Measurements from ENCODE around the gene CHCHD1. TPM values are rescaled to one million over a fixed set of nuclear protein-coding genes. Genes with fewer than 3 reads are reported as not detected.

CHCHD1 gene
- 31.7 and 34.9 TPM in 2 replicates for total RNA-seq
- 32.1 and 39.2 TPM in 2 replicates for polyA plus RNA-seq
- polyA plus RNA-seq (2011; cell fraction: cytosol; rRNA removed), result 35.4 and 39.9 TPM in 2 replicates
- 14.3 and 20.2 TPM in 2 replicates for polyA plus RNA-seq (2011; cell fraction: nucleus; rRNA removed)
- 69.6 and 78.9 TPM in 2 replicates for polyA plus RNA-seq (2012)
- 7.8 and 9.8 TPM in 2 replicates for polyA minus RNA-seq
- 17.1 TPM for polyA minus RNA-seq (2011; cell fraction: cytosol; rRNA and poly(A)+ RNA removed)
- 3.6 and 4.7 TPM in 2 replicates for polyA minus RNA-seq (2011; cell fraction: nucleus; rRNA and poly(A)+ RNA removed)
- Bru-seq, nascent RNA, result percentile 83 among the genes with signal in this experiment
- percentile 94 among the genes with signal in this experiment for BruChase-seq, experiment 1, labeled RNA remaining after a 6-hour chase
- BruChase-seq, experiment 2, labeled RNA remaining after a 2-hour chase, result percentile 85 among the genes with signal in this experiment
- long read RNA-seq, transcript CHCHD1-201 (3 exons, 835 nt), result major isoform, 133 of 151 reads
- long read RNA-seq, partial matches to known transcripts, result 17 of 151 reads
- long read RNA-seq, other reads (novel, unspliced or antisense), result 0 of 151 reads

DNA sequence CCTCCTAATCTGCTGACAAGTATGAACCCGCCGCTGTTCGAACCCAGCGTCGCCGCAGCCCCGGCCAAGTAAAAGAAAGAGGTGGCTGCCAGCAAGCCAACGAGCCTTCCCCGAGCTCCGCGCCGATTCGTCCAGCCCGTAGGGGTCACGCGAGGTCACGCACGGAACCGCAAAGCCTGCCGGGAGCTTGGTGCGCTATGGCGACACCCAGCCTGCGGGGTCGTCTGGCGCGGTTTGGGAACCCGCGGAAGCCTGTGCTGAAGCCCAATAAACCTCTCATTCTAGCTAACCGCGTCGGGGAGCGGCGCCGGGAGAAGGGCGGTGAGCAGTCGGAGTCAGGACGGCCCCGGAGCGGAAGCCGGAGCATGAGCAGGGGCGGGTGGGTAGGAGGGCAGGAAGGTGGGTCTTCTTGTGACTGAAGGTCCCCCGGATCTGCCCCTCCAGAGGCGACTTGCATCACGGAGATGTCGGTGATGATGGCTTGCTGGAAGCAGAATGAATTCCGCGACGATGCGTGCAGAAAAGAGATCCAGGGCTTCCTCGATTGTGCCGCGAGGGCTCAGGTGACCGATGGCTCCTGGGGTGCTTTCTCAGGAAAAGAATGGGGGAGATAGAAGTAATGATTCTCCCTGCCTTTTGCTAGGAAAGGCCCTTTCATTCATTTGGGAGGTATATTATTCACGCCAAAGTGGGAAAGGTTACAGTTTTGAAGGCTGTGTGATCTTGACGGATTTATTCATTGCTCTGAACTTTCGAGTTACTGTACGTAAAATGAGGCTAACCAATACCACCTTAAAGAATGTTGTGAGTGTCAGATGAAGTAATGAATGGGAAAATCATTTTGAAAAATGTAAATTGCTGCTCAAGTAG is at the start of gene CHCHD1:
TSS of gene CHCHD1 (plus strand) at position 170 of the 870 bp plus-strand sequence. CDS start at position 198, 28 bp downstream.
- peaks cover 2% of the 10 kb centered on the region for H4K20me1 ChIP-seq (replicated peaks; ENCODE audit: control insufficient read depth, extremely low read depth, insufficient read depth, low read length)
- BruUV-seq (replicated peaks), result TSS peak; percentile 11
- H3K27me3 ChIP-seq (ENCODE audit: control insufficient read depth in 2 of 2, insufficient read depth in 2 of 2, low read length in 2 of 2), result no peaks in the 10 kb centered on the region
- intact Hi-C loops (cut with micrococcal nuclease), result no loop called here
- peak within 1 kb of the TSS; percentile 60 for H3K27ac ChIP-seq (ENCODE audit: insufficient read depth, low read depth, low read length)
- CTCF ChIA-PET, result interaction anchor here (0.9 to 2.2 kb wide), 4 partner anchors 11 to 158 kb away, joined by 4 to 10 read pairs (median 5); a partner anchor contains a TSS
- H3K4me2 ChIP-seq (ENCODE audit: insufficient read depth, low read length), result peak within 1 kb of the TSS; percentile 91
- TF ChIP-seq POLR2AphosphoS5 (IDR thresholded peaks at IDR 0.05; ENCODE audit: insufficient read depth, low read depth, low read length), result peak; percentile 83
- peak; percentile 81 for TF ChIP-seq POLR2A (IDR thresholded peaks at IDR 0.05; ENCODE audit: low read depth, low read length)
- peak; percentile 5 for TF ChIP-seq MYC (IDR thresholded peaks at IDR 0.05; ENCODE audit: low read depth, low read length)
- TF ChIP-seq, protein P1, sequence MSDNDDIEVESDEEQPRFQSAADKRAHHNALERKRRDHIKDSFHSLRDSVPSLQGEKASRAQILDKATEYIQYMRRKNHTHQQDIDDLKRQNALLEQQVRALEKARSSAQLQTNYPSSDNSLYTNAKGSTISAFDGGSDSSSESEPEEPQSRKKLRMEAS (IDR thresholded peaks at IDR 0.05; ENCODE audit: insufficient read depth, insufficient read length), result peak; percentile 66
- TF ChIP-seq, protein P2, sequence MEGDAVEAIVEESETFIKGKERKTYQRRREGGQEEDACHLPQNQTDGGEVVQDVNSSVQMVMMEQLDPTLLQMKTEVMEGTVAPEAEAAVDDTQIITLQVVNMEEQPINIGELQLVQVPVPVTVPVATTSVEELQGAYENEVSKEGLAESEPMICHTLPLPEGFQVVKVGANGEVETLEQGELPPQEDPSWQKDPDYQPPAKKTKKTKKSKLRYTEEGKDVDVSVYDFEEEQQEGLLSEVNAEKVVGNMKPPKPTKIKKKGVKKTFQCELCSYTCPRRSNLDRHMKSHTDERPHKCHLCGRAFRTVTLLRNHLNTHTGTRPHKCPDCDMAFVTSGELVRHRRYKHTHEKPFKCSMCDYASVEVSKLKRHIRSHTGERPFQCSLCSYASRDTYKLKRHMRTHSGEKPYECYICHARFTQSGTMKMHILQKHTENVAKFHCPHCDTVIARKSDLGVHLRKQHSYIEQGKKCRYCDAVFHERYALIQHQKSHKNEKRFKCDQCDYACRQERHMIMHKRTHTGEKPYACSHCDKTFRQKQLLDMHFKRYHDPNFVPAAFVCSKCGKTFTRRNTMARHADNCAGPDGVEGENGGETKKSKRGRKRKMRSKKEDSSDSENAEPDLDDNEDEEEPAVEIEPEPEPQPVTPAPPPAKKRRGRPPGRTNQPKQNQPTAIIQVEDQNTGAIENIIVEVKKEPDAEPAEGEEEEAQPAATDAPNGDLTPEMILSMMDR (IDR thresholded peaks at IDR 0.05; ENCODE audit: extremely low read depth in 1 of 2, insufficient read depth in 1 of 2, low read depth in 1 of 2, low read length in 2 of 2), result no peak
- FAIRE-seq (peak; percentile 92), DNase-seq (ENCODE audit: low read depth, low spot score) (peak; percentile 93)
- no peaks in the 10 kb centered on the region for H3K9me3 ChIP-seq (replicated peaks; ENCODE audit: control insufficient read depth, insufficient read depth, low read length)
- POLR2A ChIA-PET, result interaction anchor here (1.6 kb wide), 1 partner anchor 9 kb away, joined by 11 read pairs; a partner anchor contains a TSS
- peaks cover 52% of the 10 kb centered on the region for H3K79me2 ChIP-seq (ENCODE audit: control insufficient read depth, insufficient read depth, low read length)
- peak within 1 kb of the TSS; percentile 87 to 96 (median 91) for H3K4me3 ChIP-seq (replicated peaks in 1 of 3; ENCODE audit: insufficient read depth in 1 of 3, low read depth in 1 of 3, low read length in 3 of 3)
- H3K36me3 ChIP-seq (ENCODE audit: control insufficient read depth in 2 of 2, extremely low read depth in 1 of 2, insufficient read depth in 2 of 2, low read length in 2 of 2), result peaks cover 0 to 3% of the 10 kb centered on the region in 2 experiments
- dilution Hi-C loops (cut with MboI; ENCODE audit: extremely low pct_ligation_motif_present, low sequenced_read_pairs), result no loop called here
- peak within 1 kb of the TSS; percentile 89 for H2AFZ ChIP-seq (ENCODE audit: low read depth, low read length)
- H3K4me1 ChIP-seq (ENCODE audit: control insufficient read depth, extremely low read depth, insufficient read depth, low read length), result peaks cover 30% of the 10 kb centered on the region
- H3K9me1 ChIP-seq (replicated peaks; ENCODE audit: control insufficient read depth, extremely low read depth, insufficient read depth, low read length), result no peaks in the 10 kb centered on the region
- peak within 1 kb of the TSS; percentile 84 for H3K9ac ChIP-seq (replicated peaks; ENCODE audit: extremely low read depth, insufficient read depth, low read length)
